GM12874 (cell line): Measurements from ENCODE around the gene MYO7A.

Experiments
- CTCF ChIP-seq: IDR thresholded peaks from 2 replicates; pipeline ENCODE4 v1.5.1; 2011; ENCODE audit warnings: low read depth, mild to moderate bottlenecking, control low read depth, low read length, moderate library complexity; ENCODE audit not compliant: insufficient read depth

MYO7A gene

GRCh38 chr11:77159219-77159936 lies 31.3 kb downstream of the MYO7A start:
- no peak for TF ChIP-seq CTCF

- TF ChIP-seq CTCF: no peak
Observed at GRCh38 chr11:77159937-77160495, 32.0 kb downstream of the MYO7A start.

GRCh38 chr11:77163271-77163670 lies 35.2 kb downstream of the MYO7A start:
- TF ChIP-seq CTCF: no peak

GRCh38 chr11:77165066-77165465 lies 37.0 kb downstream of the MYO7A start:
- TF ChIP-seq CTCF: no peak

GRCh38 chr11:77166021-77166420 lies 38.0 kb downstream of the MYO7A start:
- TF ChIP-seq CTCF: no peak

GRCh38 chr11:77167111-77167626 lies 39.1 kb downstream of the MYO7A start:
- no peak for TF ChIP-seq CTCF

- TF ChIP-seq CTCF: no peak
Observed at GRCh38 chr11:77167791-77168190, 39.7 kb downstream of the MYO7A start.
